Mesodermal cell (in vitro differentiated cells): ENCODE results near the gene PTN.

ENCODE experiments used
- H3K27ac ChIP-seq: 2 replicates; pipeline ENCODE4 v1.7.0; 2013; ENCODE audit warnings: mild to moderate bottlenecking, low read depth, low read length, moderate library complexity; ENCODE audit not compliant: severe bottlenecking
- H3K36me3 ChIP-seq: 2 replicates; pipeline ENCODE4 v1.7.1; 2013; ENCODE audit warnings: mild to moderate bottlenecking, low read length, moderate library complexity; ENCODE audit not compliant: control insufficient read depth, insufficient read depth
- H3K4me1 ChIP-seq: one replicate; pipeline ENCODE4 v1.7.1; 2013; ENCODE audit warnings: mild to moderate bottlenecking, low read length; ENCODE audit not compliant: insufficient read depth, control insufficient read depth, poor library complexity, severe bottlenecking
- H3K4me3 ChIP-seq: 2 replicates; pipeline ENCODE4 v1.7.0; 2013; ENCODE audit warnings: low read length, control low read depth, mild to moderate bottlenecking; ENCODE audit not compliant: insufficient read depth, poor library complexity, severe bottlenecking; ENCODE audit errors: extremely low read depth
- H3K9me3 ChIP-seq: 2 replicates; pipeline ENCODE4 v1.7.1; 2013; ENCODE audit warnings: mild to moderate bottlenecking, low read length, moderate library complexity; ENCODE audit not compliant: control insufficient read depth
- WGBS, 2 experiments: methylation state at CpG; one replicate each; pipeline ENCODE4 v1.1.5; 2013; ENCODE audit warnings: missing lambda C conversion rate in 2 of 2; ENCODE audit not compliant: insufficient coverage in 2 of 2; 5-methylcytosine and 5-hydroxymethylcytosine counted together

Gene PTN

DNA sequence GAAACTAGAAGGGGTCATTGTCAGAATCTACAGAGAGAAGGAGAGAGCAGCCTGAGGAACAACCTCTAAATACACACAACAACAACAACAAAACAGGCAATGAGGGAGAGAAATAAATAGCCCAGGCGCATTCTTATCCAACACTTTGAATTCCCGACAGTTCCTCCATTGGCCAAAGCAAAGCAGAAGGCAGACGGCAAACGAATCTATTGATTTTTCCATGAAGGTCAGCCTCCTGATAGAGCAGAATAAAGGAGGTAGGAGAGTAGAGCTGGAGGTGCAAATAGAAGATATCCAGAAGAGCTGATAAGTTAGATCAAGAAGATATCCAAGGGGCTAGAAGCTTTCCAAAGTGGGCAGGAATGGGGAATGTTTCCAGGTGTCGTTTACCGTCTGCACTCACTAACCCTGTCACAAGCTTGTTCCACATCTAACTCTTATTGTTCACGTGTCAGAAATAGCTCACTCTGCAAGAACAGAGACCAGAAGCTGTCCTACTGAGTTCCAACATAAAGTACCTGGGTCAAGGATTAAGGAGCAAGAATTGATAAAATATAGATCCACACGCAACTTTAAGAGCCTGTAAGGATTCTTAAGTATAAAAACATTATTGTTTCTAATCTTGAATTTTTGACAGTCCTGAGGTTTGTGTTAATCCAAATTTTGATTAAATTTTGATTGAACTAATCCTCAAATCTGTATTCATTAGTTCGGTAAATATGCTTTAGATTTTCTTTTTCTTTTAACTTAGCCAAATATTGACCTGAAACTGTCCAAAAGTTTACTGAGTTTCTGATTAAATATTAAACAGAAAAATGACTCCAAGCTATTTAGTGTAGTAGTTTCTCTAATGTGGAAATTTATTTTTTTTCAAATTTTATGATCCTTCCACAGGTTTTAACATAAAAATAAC, 45.7 kb downstream of the PTN start:
- WGBS, 2 experiments = 81 to 92% methylated on average over 4 to 5 of the region's 9 CpGs
- Histone ChIP-seq H3K4me1 (no peaks in the 10 kb centered on the region), H3K9me3 (no peaks in the 10 kb centered on the region), H3K4me3 (no peak overlapping the region), H3K27ac (no peak overlapping the region), H3K36me3 (no peaks in the 10 kb centered on the region)

DNA sequence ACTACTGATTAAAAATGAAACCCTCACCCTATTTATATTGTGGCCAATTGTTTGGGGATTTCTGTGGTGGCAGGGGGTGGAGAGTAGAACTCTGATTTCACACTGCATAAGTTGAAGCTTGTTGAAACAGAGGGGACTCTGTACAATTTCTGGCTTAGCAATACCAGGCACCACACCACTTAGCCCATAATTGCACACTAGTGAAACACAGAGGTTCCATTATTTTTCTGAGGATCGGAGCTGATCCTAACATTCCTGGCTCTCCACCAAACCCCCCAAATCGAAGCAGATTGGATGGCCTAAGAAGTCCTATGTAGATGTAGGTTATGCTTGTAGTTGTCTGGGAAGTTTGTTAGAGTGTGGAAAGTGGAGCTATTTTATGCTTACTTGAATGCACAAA, 47.0 kb downstream of the PTN start:
- H3K27ac ChIP-seq = peak overlapping the region; percentile 17
- WGBS, 2 experiments = no CpG with 5 or more reads among the region's 2 CpGs
- no peak overlapping the region for H3K4me3 ChIP-seq
- no peaks in the 10 kb centered on the region for H3K4me1 ChIP-seq
- H3K36me3 ChIP-seq = no peaks in the 10 kb centered on the region
- no peaks in the 10 kb centered on the region for H3K9me3 ChIP-seq

DNA sequence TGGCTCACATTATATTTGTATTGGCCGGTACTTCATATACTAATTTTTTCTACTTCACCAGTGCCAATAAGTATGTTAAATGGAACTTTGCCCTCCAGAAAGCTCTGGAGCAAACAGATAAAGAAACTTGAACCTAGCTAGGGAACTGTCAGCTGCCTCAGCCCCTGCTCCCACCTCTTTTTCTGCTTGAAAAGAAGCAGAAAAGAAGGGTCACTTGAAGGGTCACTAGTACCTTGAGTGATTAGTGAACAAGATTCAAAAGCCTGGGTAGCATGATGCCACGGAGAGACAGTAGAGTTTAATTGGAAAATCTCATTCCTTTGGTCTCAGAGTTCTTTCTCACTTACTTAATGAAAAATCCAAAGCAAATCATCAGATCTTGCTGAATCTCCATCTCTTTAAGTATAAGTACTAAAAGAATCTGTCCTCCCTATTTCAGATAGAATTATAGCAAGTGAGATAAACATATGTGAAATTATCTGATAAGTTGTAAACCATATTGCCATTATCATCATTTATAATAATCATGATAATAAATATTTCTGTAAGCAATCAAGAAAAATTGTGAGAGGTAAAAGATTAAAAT, 47.7 kb downstream of the PTN start:
- WGBS, 2 experiments = no CpG with 5 or more reads among the region's 2 CpGs
- no peaks in the 10 kb centered on the region for H3K9me3 ChIP-seq
- H3K4me3 ChIP-seq = no peak overlapping the region
- no peaks in the 10 kb centered on the region for H3K4me1 ChIP-seq
- H3K27ac ChIP-seq = no peak overlapping the region
- H3K36me3 ChIP-seq = no peaks in the 10 kb centered on the region

DNA sequence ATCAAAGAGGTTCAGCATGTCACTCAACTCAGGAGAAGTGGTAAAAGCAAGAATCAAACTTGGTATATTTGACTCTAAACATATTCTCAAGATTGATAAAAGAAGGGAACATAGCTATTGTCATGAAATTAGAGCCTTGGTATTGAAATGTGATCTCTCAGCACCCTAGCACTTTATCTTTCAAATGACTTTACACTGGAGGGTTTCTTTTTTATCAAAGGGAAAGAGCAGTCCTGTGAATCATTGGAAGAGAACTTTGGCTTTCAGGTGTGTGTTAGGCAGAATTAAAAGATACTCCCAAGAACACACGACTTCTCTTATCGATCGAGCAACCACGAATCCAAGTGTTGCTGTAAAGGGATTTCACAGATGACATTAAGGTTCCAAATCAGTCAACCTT, 54.4 kb downstream of the PTN start:
- Histone ChIP-seq H3K27ac (no peak overlapping the region), H3K4me1 (no peaks in the 10 kb centered on the region), H3K36me3 (no peaks in the 10 kb centered on the region), H3K9me3 (no peaks in the 10 kb centered on the region), H3K4me3 (no peak overlapping the region)
- 70 to 85% methylated on average over 3 to 4 of the region's 4 CpGs for WGBS, 2 experiments

DNA sequence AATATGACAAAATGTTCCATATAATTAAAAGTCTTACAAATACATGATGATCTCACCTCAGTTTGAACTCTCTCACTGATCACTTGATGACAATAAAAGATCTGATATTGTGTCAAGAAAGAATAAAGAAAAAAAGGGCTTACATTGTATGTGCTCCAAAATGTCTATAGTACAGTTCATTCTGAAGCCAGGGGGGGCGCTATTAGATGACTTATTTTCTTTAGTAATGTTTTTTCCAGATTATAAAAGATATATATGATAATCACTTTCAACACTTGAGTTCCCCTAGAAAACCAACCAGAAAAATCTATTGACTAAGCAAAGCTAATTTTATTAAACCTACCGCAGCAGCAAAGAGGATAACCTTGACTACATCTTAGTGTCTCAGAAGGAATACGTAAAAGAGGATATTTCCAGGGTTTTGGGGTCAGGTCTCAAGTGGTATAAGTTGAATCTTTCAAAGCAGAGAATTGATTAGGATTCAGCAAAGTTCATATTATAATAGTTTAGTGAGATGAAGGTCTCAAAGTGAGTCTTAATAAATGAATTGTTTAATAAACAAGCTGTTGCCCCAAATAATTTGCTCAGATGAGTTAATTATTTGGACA, 55.8 kb downstream of the PTN start:
- H3K4me1 ChIP-seq = no peaks in the 10 kb centered on the region
- no peaks in the 10 kb centered on the region for H3K36me3 ChIP-seq
- H3K27ac ChIP-seq = no peak overlapping the region
- WGBS, 2 experiments = 100% methylated on average over 1 of the region's 3 CpGs
- no peak overlapping the region for H3K4me3 ChIP-seq
- no peaks in the 10 kb centered on the region for H3K9me3 ChIP-seq

DNA sequence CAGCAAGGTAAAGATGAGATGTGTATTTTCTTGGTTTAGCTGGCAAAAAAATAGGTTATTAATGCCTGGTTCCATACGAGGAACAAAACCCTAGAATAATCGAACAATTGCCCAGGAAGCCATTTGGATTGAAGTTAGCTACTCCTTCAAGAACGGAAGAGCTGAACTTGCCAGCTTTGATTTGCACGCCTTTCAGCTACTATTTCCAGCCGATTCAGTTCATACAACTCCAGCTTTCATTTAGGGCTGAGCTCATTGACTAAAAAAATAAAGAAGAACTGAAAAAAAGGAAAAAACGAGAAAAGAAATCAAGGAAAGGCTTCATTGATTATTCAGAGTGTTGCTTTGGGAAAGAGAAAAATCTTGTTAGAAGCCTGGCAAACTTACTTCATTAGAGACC, 60.4 kb downstream of the PTN start:
- H3K27ac ChIP-seq = no peak overlapping the region
- no peaks in the 10 kb centered on the region for H3K4me1 ChIP-seq
- no peaks in the 10 kb centered on the region for H3K9me3 ChIP-seq
- H3K36me3 ChIP-seq = no peaks in the 10 kb centered on the region
- H3K4me3 ChIP-seq = no peak overlapping the region
- 91 to 94% methylated on average over 2 to 3 of the region's 6 CpGs for WGBS, 2 experiments

DNA sequence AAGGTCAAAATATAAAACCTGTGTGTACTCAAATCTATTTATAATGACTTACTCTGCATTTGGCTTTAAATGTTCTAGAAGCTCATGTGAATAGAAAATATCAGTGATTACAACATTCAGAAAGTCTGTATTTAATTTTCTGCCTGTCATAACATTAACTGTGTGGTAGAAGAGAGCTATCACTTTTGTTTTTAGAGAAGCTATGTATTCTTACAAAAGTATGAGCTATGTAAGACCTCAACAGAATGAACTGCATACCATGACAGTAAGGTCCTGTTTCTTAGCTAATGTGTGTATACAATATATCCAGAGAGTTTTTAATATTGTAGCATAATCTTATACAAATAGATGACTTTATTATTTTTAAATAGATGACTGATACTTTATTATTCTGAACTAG, 61.5 kb downstream of the PTN start:
- Histone ChIP-seq H3K4me3 (no peak overlapping the region), H3K27ac (no peak overlapping the region), H3K4me1 (no peaks in the 10 kb centered on the region), H3K9me3 (no peaks in the 10 kb centered on the region), H3K36me3 (no peaks in the 10 kb centered on the region)

DNA sequence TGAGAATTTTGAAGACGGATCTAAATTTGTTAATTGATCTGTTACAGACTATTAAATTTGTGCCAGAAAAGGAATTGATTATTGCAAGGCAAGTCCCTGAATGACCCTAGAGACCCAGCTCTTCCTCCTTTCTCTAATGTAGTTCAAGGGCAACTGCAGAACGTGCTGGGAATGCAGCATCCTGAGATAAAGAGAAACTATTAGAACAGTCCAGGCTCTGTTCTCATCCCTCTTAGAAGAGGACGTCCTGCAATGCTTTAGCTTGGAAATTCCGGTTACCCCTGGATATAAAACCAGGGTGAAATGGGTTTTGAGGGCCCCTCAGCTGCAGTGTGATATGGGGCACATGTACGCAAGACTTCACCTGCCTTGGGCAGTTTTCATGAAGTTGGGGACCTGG, 67.3 kb downstream of the PTN start:
- WGBS, 2 experiments = 79 to 84% methylated on average over 3 to 5 of the region's 5 CpGs

DNA sequence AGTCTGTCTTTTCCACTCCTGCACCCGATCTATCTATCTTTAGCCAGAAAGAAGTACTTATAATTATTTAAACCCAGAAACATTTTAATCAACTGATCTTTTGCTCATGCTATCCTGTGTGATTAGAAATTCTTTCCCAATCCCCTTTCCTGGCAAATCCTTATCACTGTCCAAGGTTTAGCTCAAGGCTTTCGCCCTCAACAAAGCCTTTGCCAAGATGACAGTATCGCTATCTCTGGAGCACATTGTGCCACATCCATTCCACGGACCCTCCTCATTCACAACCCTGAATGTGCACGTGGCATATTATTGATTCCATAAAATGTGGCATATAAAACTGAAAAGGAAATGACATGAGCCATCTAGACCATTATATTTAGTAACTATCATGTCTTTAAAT, 71.3 kb downstream of the PTN start:
- 100% methylated on average over 1 to 2 of the region's 5 CpGs for WGBS, 2 experiments
- Histone ChIP-seq H3K4me3 (no peak overlapping the region), H3K9me3 (no peaks in the 10 kb centered on the region), H3K36me3 (no peaks in the 10 kb centered on the region), H3K27ac (no peak overlapping the region), H3K4me1 (no peaks in the 10 kb centered on the region)

More for the DNA sequence above, 67.3 kb downstream of the PTN start:
- Histone ChIP-seq H3K9me3 (no peaks in the 10 kb centered on the region), H3K36me3 (no peaks in the 10 kb centered on the region), H3K27ac (no peak overlapping the region), H3K4me1 (no peaks in the 10 kb centered on the region), H3K4me3 (no peak overlapping the region)

DNA sequence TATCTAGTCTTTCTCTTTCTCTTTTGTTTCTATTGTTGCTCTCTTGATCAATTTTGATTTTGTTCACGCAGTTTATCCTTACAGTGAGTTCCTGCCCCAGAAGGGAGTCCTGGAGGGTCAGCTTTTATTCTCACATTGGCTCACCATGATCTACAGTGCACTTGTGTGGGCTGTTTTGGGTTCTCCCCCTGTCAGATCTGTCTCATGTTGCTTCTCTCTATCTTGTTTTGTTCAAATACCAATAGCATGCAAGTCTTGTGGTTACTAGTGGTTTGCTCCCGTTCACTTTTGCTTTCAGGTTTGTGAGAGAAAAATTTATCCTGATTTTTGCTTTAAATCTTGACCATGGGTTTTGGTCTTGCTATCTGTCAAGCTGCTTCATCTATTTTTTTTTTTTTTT, 74.3 kb downstream of the PTN start:
- no peaks in the 10 kb centered on the region for H3K4me1 ChIP-seq

More for the DNA sequence above, 74.3 kb downstream of the PTN start:
- Histone ChIP-seq H3K27ac (no peak overlapping the region), H3K4me3 (no peak overlapping the region), H3K9me3 (no peaks in the 10 kb centered on the region), H3K36me3 (no peaks in the 10 kb centered on the region)
- WGBS, 2 experiments = 100% methylated on average over 1 of the region's 2 CpGs; no CpG with 5 or more reads in 1 of the 2 experiments
